GM18517 (cell line): ENCODE data around the gene NFE2.

Experiments used
- ATAC-seq: cut with Tn5 transposase; IDR thresholded peaks from one replicate; pipeline ENCODE4 v1.9.1; 2021; ENCODE audit warnings: mild to moderate bottlenecking, moderate library complexity; ENCODE audit not compliant: unreplicated experiment

Gene NFE2

GRCh38 chr12:54253240-54253639, 47.6 kb downstream of the NFE2 start:
- no peak for ATAC-seq

DNA sequence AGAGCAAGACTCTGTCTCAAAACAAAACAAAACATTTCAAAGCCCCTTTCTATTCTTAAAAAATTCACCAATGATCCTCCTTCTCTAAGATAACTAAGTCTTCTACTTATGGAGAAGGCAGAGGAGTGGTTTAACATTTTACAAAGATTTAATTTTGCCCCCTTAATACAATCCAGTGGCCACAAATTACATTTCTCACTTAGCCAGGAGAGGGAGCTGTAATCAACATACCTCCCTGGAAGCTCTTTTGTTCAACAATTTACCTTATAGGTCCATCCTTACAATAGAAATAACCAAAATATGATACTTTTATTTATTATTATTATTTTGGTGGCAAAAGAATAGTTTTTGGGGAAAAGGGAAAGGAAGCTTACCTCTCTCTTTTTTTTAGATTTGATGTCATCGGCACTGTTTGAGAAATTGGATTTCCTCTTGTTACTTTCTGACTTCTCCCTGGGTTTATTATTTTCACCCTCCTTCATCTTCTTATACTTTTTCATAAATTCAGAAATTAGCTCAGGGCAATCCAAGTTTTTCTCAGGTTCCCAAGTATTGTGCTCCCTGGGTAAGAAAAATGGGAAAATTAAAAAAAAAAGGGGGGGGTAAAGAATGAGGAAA, 49.0 kb downstream of the NFE2 start:
- no peak for ATAC-seq

- ATAC-seq: no peak
These were observed 51.3 kb downstream of the NFE2 start for GRCh38 chr12:54249489-54249888.

GRCh38 chr12:54246011-54246641, 54.7 kb downstream of the NFE2 start:
- no peak for ATAC-seq
